Gastrocnemius medialis (tissue), 4 donors: ENCODE results near the gene OGFRL1. TPM values are rescaled to one million over a fixed set of nuclear protein-coding genes. Genes with fewer than 3 reads are reported as not detected.

Experiments used
- ATAC-seq, 2 donors: fragments of 150-250 bp; one replicate each; pipeline ENCODE4 v1.9.1; 2016
- DNase-seq, 2 donors: peaks; one replicate each; pipeline ENCODE4 v3.0.0-alpha.2; 2019
- H3K27ac ChIP-seq, 4 donors: fragments of 200-600 bp; sonication (generic); 1 replicate in 1 of 4; 2 replicates in 3 of 4; pipeline ENCODE4 v1.5.1; 2016 to 2018; ENCODE audit warnings: mild to moderate bottlenecking in 2 of 4, moderate library complexity in 1 of 4
- H3K27me3 ChIP-seq, 3 donors: fragments of 200-600 bp; sonication (generic) in 2 of 3; 1 replicate in 1 of 3; 2 replicates in 2 of 3; pipeline versions ENCODE4 v1.5.1 to v1.6.0; 2016 to 2019; ENCODE audit warnings: mild to moderate bottlenecking in 1 of 3, moderate library complexity in 1 of 3
- H3K36me3 ChIP-seq, 2 donors: fragments of 200-600 bp; sonication (generic) in 1 of 2; one replicate each; pipeline ENCODE4 v1.5.1; 2017 to 2018
- H3K4me1 ChIP-seq, 2 donors: fragments of 200-600 bp; sonication (generic) in 1 of 2; one replicate each; pipeline ENCODE4 v1.5.1; 2016 to 2017; ENCODE audit warnings: mild to moderate bottlenecking in 2 of 2
- H3K4me3 ChIP-seq, 4 donors: fragments of 200-600 bp; sonication (generic) in 3 of 4; 1 replicate in 1 of 4; 2 replicates in 3 of 4; pipeline ENCODE4 v1.5.1; 2016 to 2019; ENCODE audit warnings: mild to moderate bottlenecking in 2 of 4
- H3K9me3 ChIP-seq, 3 donors: fragments of 200-600 bp; sonication (generic) in 2 of 3; 1 replicate in 1 of 3; 2 replicates in 2 of 3; pipeline ENCODE4 v1.5.1; 2016 to 2019
- CTCF ChIP-seq, 5 experiments: fragments of 450-650 bp in 3 of 5; fragments of 200-600 bp in 2 of 5; sonication (generic) in 2 of 5; IDR thresholded peaks in 4 of 5; conservative IDR thresholded peaks in 1 of 5; 1 replicate in 4 of 5; 2 replicates in 1 of 5; pipeline ENCODE4 v1.5.1; 2016 to 2019; ENCODE audit warnings: antibody characterized with exemption in 5 of 5, mild to moderate bottlenecking in 3 of 5, moderate library complexity in 3 of 5
- POLR2A ChIP-seq, 2 donors: fragments of 450-650 bp; IDR thresholded peaks; one replicate each; pipeline ENCODE4 v1.6.1; 2017; ENCODE audit warnings: antibody characterized with exemption in 2 of 2, mild to moderate bottlenecking in 2 of 2, moderate library complexity in 2 of 2
- in situ Hi-C, 4 donors: fragments of 200-750 bp; cut with MboI; loops; one replicate each; pipeline versions ENCODE4 v1.15.0 to v1.8.0; 2017; ENCODE audit warnings: low sequenced_read_pairs in 4 of 4
- intact Hi-C: fragments of 100-400 bp; cut with DNase I; formaldehyde crosslinking; loops from one replicate; pipeline ENCODE4 v1.15.1; 2023; ENCODE audit warnings: low total_unique reads
- total RNA-seq, 4 donors: library from RNA; depleted of rRNA; stranded (reverse); fragments of >200 nt; gene quantifications; one replicate each; pipeline versions ENCODE4 v1.1.0 to v1.2.3, GENCODE V29; 2016

Gene OGFRL1
- total RNA-seq, 4 donors from 2014 or later: 4.6 to 18.0 (median 6.8) TPM

- ATAC-seq: no peak
- TF ChIP-seq POLR2A (IDR thresholded peaks at IDR 0.05) (no peak), CTCF (IDR thresholded peaks at IDR 0.05 in 4 of 5, conservative IDR thresholded peaks at IDR 0.05 in 1 of 5) (no peak)
- Histone ChIP-seq H3K36me3 (no peaks in the 10 kb centered on the region), H3K4me3 (no peak overlapping the region), H3K27me3 (no peaks in the 10 kb centered on the region), H3K27ac (no peak overlapping the region), H3K4me1 (peaks cover 9 to 21% of the 10 kb centered on the region in 2 donors), H3K9me3 (no peaks in the 10 kb centered on the region)
- intact Hi-C loops: no loop called here
- DNase-seq: no peak
- in situ Hi-C loops: loop anchor here in 1 of 4 donors (5.0 kb wide), 1 partner anchor 154 kb away; no protein-coding TSS in a partner anchor
These were observed 57.7 kb downstream of the OGFRL1 start for GRCh38 chr6:71346334-71346694.

- H3K4me1 ChIP-seq: peaks cover 9 to 25% of the 10 kb centered on the region in 2 donors
- DNase-seq (no peak), ATAC-seq (no peak)
- no peaks in the 10 kb centered on the region for H3K36me3 ChIP-seq
- TF ChIP-seq POLR2A (IDR thresholded peaks at IDR 0.05): no peak
- TF ChIP-seq CTCF (IDR thresholded peaks at IDR 0.05 in 4 of 5, conservative IDR thresholded peaks at IDR 0.05 in 1 of 5): no peak
- no peaks in the 10 kb centered on the region for H3K27me3 ChIP-seq
- in situ Hi-C loops (loop anchor here in 1 of 4 donors (5.0 kb wide), 1 partner anchor 155 kb away; no protein-coding TSS in a partner anchor), intact Hi-C loops (no loop called here)
- H3K4me3 ChIP-seq: no peak overlapping the region
- H3K27ac ChIP-seq: no peak overlapping the region
- no peaks in the 10 kb centered on the region for H3K9me3 ChIP-seq
These were observed 58.5 kb downstream of the OGFRL1 start for GRCh38 chr6:71347119-71347518.

GRCh38 chr6:71349395-71349794, 60.8 kb downstream of the OGFRL1 start:
- H3K4me1 ChIP-seq: peaks cover 9 to 18% of the 10 kb centered on the region in 2 donors
- no peaks in the 10 kb centered on the region for H3K36me3 ChIP-seq
- no peaks in the 10 kb centered on the region for H3K9me3 ChIP-seq
- intact Hi-C loops (loop anchor here (2.0 kb wide), 1 partner anchor 159 kb away; no protein-coding TSS in a partner anchor), in situ Hi-C loops (loop anchor here in 1 of 4 donors (5.0 kb wide), 1 partner anchor 157 kb away; no protein-coding TSS in a partner anchor)
- H3K27me3 ChIP-seq: no peaks in the 10 kb centered on the region
- ATAC-seq (no peak), DNase-seq (no peak)
- TF ChIP-seq POLR2A (IDR thresholded peaks at IDR 0.05) (no peak), CTCF (IDR thresholded peaks at IDR 0.05 in 4 of 5, conservative IDR thresholded peaks at IDR 0.05 in 1 of 5) (peak in 4 of 5 experiments; percentile 42 to 67 (median 57))
- H3K27ac ChIP-seq: peak overlapping the region in 2 of 4 donors; percentile 39 to 51
- H3K4me3 ChIP-seq: no peak overlapping the region

- Histone ChIP-seq H3K36me3 (no peaks in the 10 kb centered on the region), H3K4me3 (no peak overlapping the region), H3K27me3 (no peaks in the 10 kb centered on the region), H3K9me3 (no peaks in the 10 kb centered on the region), H3K4me1 (peaks cover 9 to 18% of the 10 kb centered on the region in 2 donors), H3K27ac (peak overlapping the region; percentile 4 to 51 (median 36))
- no peak for TF ChIP-seq POLR2A (IDR thresholded peaks at IDR 0.05)
- TF ChIP-seq CTCF (IDR thresholded peaks at IDR 0.05 in 4 of 5, conservative IDR thresholded peaks at IDR 0.05 in 1 of 5): no peak
- in situ Hi-C loops (loop anchor here in 2 of 4 donors (5.0 kb wide), 2 partner anchors 158 to 163 kb away; no protein-coding TSS in a partner anchor), intact Hi-C loops (loop anchor here (2.0 kb wide), 1 partner anchor 159 kb away; no protein-coding TSS in a partner anchor)
- DNase-seq: peak; percentile 39 to 46
- ATAC-seq: peak; percentile 69 to 72
These were observed 61.5 kb downstream of the OGFRL1 start for GRCh38 chr6:71349976-71350615.
